ENCODE measurements around the gene ARMC9.

GRCh38 chr2:231395188-231396057 lies 197.0 kb downstream of the ARMC9 start, which contains the start of gene B3GNT7:
- no peak for TF ChIP-seq CTCF (IDR thresholded peaks at IDR 0.05)
- no peak for TF ChIP-seq POLR2A (IDR thresholded peaks at IDR 0.05)

Data from testis (tissue), 2 donors.